Measurements from ENCODE around the gene CHST11. TPM values are rescaled to one million over a fixed set of nuclear protein-coding genes. Genes with fewer than 3 reads are reported as not detected.

Gene CHST11
- total and polyA plus RNA-seq, 9 of the 15 experiments (the other 6 are each of a cell fraction or from before 2014, with no cell fraction given): 2.3 to 38.7 (median 15.0) TPM

DNA sequence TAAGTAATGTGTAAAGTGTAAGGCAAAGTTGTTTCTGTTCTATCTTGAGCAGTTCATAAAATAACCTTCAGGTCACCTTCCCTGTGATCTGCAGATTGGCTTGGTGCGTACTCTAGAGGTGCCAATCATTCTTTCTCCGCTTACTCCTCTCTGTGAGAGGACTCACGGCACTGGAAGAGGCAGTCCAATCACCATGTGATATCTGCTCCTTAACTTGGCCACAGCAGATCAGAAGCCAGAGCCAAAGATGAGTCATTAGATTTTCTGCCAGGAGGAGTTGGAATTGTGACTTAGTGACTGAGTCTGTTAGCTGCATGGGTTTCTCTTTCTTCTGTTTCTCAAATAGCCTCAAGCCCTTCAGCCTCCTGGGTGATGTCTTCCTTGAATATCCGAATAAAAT is 335.8 kb downstream of the CHST11 start (continued):
- TF ChIP-seq, protein P1, sequence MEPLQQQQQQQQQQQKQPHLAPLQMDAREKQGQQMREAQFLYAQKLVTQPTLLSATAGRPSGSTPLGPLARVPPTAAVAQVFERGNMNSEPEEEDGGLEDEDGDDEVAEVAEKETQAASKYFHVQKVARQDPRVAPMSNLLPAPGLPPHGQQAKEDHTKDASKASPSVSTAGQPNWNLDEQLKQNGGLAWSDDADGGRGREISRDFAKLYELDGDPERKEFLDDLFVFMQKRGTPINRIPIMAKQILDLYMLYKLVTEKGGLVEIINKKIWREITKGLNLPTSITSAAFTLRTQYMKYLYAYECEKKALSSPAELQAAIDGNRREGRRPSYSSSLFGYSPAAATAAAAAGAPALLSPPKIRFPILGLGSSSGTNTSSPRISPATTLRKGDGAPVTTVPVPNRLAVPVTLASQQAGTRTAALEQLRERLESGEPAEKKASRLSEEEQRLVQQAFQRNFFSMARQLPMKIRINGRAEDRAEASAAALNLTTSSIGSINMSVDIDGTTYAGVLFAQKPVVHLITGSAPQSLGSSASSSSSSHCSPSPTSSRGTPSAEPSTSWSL (CRISPR knock-in tag; IDR thresholded peaks at IDR 0.05; ENCODE audit: borderline replicate concordance): no peak
- TF ChIP-seq SMARCE1 (IDR thresholded peaks at IDR 0.05) (no peak), JUND (IDR thresholded peaks at IDR 0.05; ENCODE audit: borderline replicate concordance, low read depth, low read length) (peak; percentile 72; the same call in 1 of the 2 replicates), JUND (tag; IDR thresholded peaks at IDR 0.05; ENCODE audit: borderline replicate concordance, low read depth, low read length) (peak; percentile 82; the same call in 2 of the 3 replicates), HNRNPLL (IDR thresholded peaks at IDR 0.05; ENCODE audit: low read depth, low read length, poor library complexity, severe bottlenecking) (no peak), FOSL1 (tag; conservative IDR thresholded peaks at IDR 0.05) (peak; percentile 88), DMBX1 (CRISPR knock-in tag; IDR thresholded peaks at IDR 0.05; ENCODE audit: borderline replicate concordance) (no peak), RFX7 (CRISPR knock-in tag; IDR thresholded peaks at IDR 0.05) (no peak), JUN (IDR thresholded peaks at IDR 0.05; ENCODE audit: borderline replicate concordance, low read depth, low read length) (0 out of 2 replicates have a peak, but pooled peaks have one; percentile 35), JUN (CRISPR knock-in tag; IDR thresholded peaks at IDR 0.05; ENCODE audit: borderline replicate concordance) (no peak), HDAC2 (IDR thresholded peaks at IDR 0.05) (no peak), NCOA6 (IDR thresholded peaks at IDR 0.05) (no peak), HDAC3 (IDR thresholded peaks at IDR 0.05; ENCODE audit: borderline replicate concordance, partially characterized antibody) (no peak), CCAR2 (IDR thresholded peaks at IDR 0.05; ENCODE audit: low read depth, low read length) (no peak), CREBBP (IDR thresholded peaks at IDR 0.05; ENCODE audit: low read depth, low read length) (no peak), ETV5 (CRISPR knock-in tag; IDR thresholded peaks at IDR 0.05; ENCODE audit: low read depth) (no peak), HIVEP1 (CRISPR knock-in tag; IDR thresholded peaks at IDR 0.05) (no peak)
- TF ChIP-seq, protein P2, sequence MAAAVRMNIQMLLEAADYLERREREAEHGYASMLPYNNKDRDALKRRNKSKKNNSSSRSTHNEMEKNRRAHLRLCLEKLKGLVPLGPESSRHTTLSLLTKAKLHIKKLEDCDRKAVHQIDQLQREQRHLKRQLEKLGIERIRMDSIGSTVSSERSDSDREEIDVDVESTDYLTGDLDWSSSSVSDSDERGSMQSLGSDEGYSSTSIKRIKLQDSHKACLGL (CRISPR knock-in tag; IDR thresholded peaks at IDR 0.05; ENCODE audit: borderline replicate concordance, poor library complexity, severe bottlenecking): no peak
- TF ChIP-seq, protein P3, sequence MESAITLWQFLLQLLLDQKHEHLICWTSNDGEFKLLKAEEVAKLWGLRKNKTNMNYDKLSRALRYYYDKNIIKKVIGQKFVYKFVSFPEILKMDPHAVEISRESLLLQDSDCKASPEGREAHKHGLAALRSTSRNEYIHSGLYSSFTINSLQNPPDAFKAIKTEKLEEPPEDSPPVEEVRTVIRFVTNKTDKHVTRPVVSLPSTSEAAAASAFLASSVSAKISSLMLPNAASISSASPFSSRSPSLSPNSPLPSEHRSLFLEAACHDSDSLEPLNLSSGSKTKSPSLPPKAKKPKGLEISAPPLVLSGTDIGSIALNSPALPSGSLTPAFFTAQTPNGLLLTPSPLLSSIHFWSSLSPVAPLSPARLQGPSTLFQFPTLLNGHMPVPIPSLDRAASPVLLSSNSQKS (CRISPR knock-in tag; IDR thresholded peaks at IDR 0.05): no peak
- TF ChIP-seq, protein P4, sequence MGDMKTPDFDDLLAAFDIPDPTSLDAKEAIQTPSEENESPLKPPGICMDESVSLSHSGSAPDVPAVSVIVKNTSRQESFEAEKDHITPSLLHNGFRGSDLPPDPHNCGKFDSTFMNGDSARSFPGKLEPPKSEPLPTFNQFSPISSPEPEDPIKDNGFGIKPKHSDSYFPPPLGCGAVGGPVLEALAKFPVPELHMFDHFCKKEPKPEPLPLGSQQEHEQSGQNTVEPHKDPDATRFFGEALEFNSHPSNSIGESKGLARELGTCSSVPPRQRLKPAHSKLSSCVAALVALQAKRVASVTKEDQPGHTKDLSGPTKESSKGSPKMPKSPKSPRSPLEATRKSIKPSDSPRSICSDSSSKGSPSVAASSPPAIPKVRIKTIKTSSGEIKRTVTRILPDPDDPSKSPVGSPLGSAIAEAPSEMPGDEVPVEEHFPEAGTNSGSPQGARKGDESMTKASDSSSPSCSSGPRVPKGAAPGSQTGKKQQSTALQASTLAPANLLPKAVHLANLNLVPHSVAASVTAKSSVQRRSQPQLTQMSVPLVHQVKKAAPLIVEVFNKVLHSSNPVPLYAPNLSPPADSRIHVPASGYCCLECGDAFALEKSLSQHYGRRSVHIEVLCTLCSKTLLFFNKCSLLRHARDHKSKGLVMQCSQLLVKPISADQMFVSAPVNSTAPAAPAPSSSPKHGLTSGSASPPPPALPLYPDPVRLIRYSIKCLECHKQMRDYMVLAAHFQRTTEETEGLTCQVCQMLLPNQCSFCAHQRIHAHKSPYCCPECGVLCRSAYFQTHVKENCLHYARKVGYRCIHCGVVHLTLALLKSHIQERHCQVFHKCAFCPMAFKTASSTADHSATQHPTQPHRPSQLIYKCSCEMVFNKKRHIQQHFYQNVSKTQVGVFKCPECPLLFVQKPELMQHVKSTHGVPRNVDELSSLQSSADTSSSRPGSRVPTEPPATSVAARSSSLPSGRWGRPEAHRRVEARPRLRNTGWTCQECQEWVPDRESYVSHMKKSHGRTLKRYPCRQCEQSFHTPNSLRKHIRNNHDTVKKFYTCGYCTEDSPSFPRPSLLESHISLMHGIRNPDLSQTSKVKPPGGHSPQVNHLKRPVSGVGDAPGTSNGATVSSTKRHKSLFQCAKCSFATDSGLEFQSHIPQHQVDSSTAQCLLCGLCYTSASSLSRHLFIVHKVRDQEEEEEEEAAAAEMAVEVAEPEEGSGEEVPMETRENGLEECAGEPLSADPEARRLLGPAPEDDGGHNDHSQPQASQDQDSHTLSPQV (IDR thresholded peaks at IDR 0.05): no peak
